GM21528 (cell line): Measurements from ENCODE around the gene SURF6.
A peak's percentile ranks its signal among the peaks of the same experiment; 100 is the strongest.
"Not testable (repeated sequence)": the region's sequence is repeated elsewhere in the genome, so short reads cannot be mapped to it uniquely, and the experiment has no call there.

ENCODE experiments used
- ATAC-seq: cut with Tn5 transposase; IDR thresholded peaks from one replicate; pipeline ENCODE4 v1.9.1; 2021; ENCODE audit warnings: mild to moderate bottlenecking, moderate library complexity; ENCODE audit not compliant: unreplicated experiment, low FRiP score

The SURF6 gene

GRCh38 chr9:133335924-133336811, at the start of gene SURF6:
TSS of gene SURF6 (minus strand) at chr9:133336188. CDS start at chr9:133336132, 56 bp downstream.
- ATAC-seq, result peak; percentile 75

GRCh38 chr9:133385452-133385851, 49.5 kb upstream of the SURF6 start:
- ATAC-seq, result no peak

- no peak for ATAC-seq
Observed at GRCh38 chr9:133384736-133385321, 48.8 kb upstream of the SURF6 start.

GRCh38 chr9:133383438-133383837, 47.5 kb upstream of the SURF6 start:
- ATAC-seq, result no peak

- no peak for ATAC-seq
Observed at GRCh38 chr9:133382507-133383141, 46.6 kb upstream of the SURF6 start.

GRCh38 chr9:133380734-133381133, 44.7 kb upstream of the SURF6 start:
- ATAC-seq, result no peak

- no peak for ATAC-seq
Observed at GRCh38 chr9:133379153-133380086, 43.4 kb upstream of the SURF6 start.

GRCh38 chr9:133378408-133378962, 42.5 kb upstream of the SURF6 start:
- ATAC-seq, result no peak

- no peak for ATAC-seq
Observed at GRCh38 chr9:133377721-133378216, 41.8 kb upstream of the SURF6 start.

GRCh38 chr9:133377280-133377679, 41.3 kb upstream of the SURF6 start:
- not testable (repeated sequence) for ATAC-seq

- peak; percentile 85 for ATAC-seq
Observed at GRCh38 chr9:133375724-133376654, 40.0 kb upstream of the SURF6 start, which contains the start of the genes STKLD1 and SURF4. TSS of gene STKLD1 (plus strand) at chr9:133376366. CDS start at chr9:133376474, 108 bp downstream. TSS of gene SURF4 (minus strand) at chr9:133376060. CDS start at chr9:133375969, 91 bp downstream.

GRCh38 chr9:133375116-133375723, 39.2 kb upstream of the SURF6 start:
- peak; percentile 7 for ATAC-seq

GRCh38 chr9:133374612-133375115, 38.7 kb upstream of the SURF6 start:
- ATAC-seq, result no peak

GRCh38 chr9:133372144-133372543, 36.2 kb upstream of the SURF6 start:
- ATAC-seq, result no peak

GRCh38 chr9:133371261-133371711, 35.3 kb upstream of the SURF6 start:
- ATAC-seq, result no peak

- ATAC-seq, result no peak
Observed at GRCh38 chr9:133370685-133371084, 34.7 kb upstream of the SURF6 start.

- no peak for ATAC-seq
Observed at GRCh38 chr9:133369933-133370332, 33.9 kb upstream of the SURF6 start.

- no peak for ATAC-seq
Observed at GRCh38 chr9:133369422-133369821, 33.4 kb upstream of the SURF6 start.
